ENCODE data around the gene GBX2. TPM values are rescaled to one million over a fixed set of nuclear protein-coding genes. Genes with fewer than 3 reads are reported as not detected.

Gene GBX2
- polyA plus RNA-seq, 3 donors = not detected

- 79 to 92% (median 91%) methylated on average over 12 of the region's 12 CpGs for WGBS, 3 donors
- no peak overlapping the region for H3K27ac ChIP-seq (ENCODE audit: low read depth, low read length)
These were observed 26.6 kb upstream of the GBX2 start for GRCh38 chr2:236194786-236195185.

GRCh38 chr2:236193026-236193425 is 24.8 kb upstream of the GBX2 start:
- no peak overlapping the region for H3K27ac ChIP-seq (ENCODE audit: low read depth, low read length)
- WGBS, 3 donors = 73 to 81% (median 79%) methylated on average over 10 of the region's 10 CpGs

- no peak overlapping the region for H3K27ac ChIP-seq (ENCODE audit: low read depth, low read length)
- WGBS, 3 donors = 90 to 92% (median 91%) methylated on average over 2 of the region's 2 CpGs
These were observed 22.5 kb upstream of the GBX2 start for GRCh38 chr2:236190674-236191073.

- no peak overlapping the region for H3K27ac ChIP-seq (ENCODE audit: low read depth, low read length)
- WGBS, 3 donors = 91 to 95% (median 95%) methylated on average over 4 of the region's 4 CpGs
These were observed 16.5 kb upstream of the GBX2 start for GRCh38 chr2:236184701-236185100.

GRCh38 chr2:236180831-236181453 is 12.8 kb upstream of the GBX2 start:
- WGBS, 3 donors = 16 to 22% (median 19%) methylated on average over 9 of the region's 9 CpGs

DNA sequence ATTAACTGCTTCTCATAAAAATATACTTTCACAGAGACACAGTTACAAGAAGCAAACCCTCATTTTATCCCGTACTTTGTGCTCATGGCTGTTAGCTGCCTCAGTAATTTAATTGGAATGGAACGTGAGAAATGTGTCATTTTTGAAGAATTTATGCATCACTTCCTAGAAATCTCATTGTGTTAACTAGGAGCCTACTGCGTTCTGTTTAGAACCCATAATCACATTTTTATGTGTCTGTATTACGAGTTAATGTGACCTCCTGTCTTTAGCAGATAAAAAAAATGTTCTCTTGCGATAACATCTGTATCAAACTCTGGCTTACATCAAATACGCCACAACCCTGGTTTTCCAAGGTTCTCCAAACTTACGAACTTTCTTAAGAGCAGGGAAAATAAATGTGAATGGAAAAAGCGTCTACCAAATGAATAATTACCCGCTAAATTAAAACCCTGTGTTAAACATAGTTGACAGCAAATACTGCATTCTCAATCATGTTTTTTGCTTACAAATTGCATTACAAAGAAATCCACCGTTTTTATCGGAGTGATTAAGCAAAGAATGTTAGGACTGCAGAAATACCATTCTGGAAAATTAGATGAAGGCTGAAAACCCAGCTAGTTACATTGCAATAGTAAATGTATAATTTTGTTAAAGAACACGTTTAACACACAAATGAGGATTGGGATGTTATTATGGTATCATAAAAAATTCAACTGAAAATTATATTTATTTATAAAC is 12.1 kb upstream of the GBX2 start:
- no peak overlapping the region for H3K27ac ChIP-seq (ENCODE audit: low read depth, low read length)
- 21 to 23% (median 22%) methylated on average over 12 of the region's 12 CpGs for WGBS, 3 donors

More at GRCh38 chr2:236180831-236181453, 12.8 kb upstream of the GBX2 start:
- H3K27ac ChIP-seq (ENCODE audit: low read depth, low read length) = no peak overlapping the region

DNA sequence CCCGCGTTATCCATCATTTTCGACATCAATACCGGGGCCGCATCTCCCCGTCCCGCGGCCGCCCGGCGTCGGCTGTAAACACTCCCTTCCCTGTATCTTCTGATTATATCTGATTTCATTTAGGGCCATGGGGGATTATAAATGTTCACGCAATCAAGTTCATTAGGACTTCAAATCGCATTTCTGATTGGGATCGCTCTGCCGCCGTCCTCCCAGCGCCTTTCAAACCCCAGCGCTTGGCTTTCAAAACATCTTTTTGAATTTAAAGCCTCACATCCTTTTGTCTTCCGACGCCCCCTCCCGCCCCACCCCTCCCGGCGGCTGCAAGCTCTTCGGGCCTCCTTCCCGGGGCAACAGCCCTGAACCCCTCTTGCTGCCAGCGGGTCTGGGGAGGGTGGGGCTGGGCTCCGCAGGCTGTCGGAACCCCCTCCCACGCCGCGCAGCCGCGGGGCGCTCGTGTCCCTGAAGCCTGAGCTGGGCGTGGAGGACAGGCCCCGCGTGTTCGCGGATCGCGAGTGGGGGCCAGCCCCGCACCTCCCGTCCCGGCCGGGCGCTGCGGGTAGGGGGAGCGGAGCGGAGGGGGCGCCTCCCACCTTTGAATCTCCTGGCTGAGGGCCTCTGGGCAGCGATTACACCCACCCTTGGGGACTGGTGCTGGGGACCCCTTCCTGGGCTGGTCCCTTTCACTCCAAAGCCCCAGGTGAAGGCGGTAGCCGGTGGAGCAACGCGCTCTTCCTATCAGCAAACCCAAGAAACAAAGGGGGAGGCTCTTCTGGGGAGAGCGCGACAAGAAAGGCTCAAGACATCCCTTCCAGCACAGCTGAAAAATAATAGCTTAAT is 11.3 kb upstream of the GBX2 start:
- WGBS, 3 donors = 4 to 8% (median 7%) methylated on average over 54 to 59 of the region's 59 CpGs
- no peak overlapping the region for H3K27ac ChIP-seq (ENCODE audit: low read depth, low read length)

DNA sequence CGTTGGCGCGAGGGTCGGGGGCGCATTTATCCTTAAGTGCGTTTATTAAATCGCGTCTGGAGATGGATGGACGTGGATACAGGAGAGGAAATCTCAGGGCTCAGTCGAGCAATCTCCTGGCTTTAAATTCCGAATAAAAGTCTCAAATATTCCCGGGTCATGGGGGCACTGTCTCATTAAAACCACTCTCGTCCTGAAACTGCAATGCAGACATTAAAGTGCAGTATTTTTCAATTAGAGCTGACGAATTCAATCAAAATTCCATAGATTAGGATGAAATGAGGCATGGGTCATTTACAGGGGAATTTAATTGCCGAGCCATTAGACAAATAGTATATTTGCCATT is 10.7 kb upstream of the GBX2 start:
- H3K27ac ChIP-seq (ENCODE audit: low read depth, low read length) = no peak overlapping the region
- 6% methylated on average over 15 of the region's 15 CpGs for WGBS, 3 donors

- 3 to 4% (median 4%) methylated on average over 62 to 65 of the region's 65 CpGs for WGBS, 3 donors
- no peak overlapping the region for H3K27ac ChIP-seq (ENCODE audit: low read depth, low read length)
These were observed 10.0 kb upstream of the GBX2 start for GRCh38 chr2:236177967-236178889.

GRCh38 chr2:236177604-236177966 is 9.4 kb upstream of the GBX2 start:
- H3K27ac ChIP-seq (ENCODE audit: low read depth, low read length) = no peak overlapping the region
- 7 to 10% (median 9%) methylated on average over 20 of the region's 20 CpGs for WGBS, 3 donors

DNA sequence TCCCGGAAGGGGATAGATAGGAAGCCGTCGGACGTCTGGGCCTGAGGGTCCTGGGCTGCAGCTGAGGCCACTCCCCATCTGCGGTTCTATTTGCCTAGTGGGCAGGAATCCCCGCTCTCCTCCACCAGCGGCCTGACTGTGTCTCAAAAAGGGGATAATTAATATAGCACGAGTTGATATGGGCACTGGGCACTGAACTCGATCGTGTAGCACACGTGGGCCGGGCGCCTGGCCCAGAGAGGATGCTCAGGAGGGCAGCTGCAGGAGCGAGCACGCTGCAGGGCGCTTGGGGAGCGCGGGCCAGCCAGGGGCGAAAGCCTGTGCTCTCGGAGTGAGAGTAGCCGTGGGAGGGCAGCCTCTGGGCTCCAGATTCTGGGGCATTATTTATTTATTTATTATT is 8.8 kb upstream of the GBX2 start:
- WGBS, 3 donors = 43 to 53% (median 50%) methylated on average over 21 of the region's 21 CpGs
- no peak overlapping the region for H3K27ac ChIP-seq (ENCODE audit: low read depth, low read length)

DNA sequence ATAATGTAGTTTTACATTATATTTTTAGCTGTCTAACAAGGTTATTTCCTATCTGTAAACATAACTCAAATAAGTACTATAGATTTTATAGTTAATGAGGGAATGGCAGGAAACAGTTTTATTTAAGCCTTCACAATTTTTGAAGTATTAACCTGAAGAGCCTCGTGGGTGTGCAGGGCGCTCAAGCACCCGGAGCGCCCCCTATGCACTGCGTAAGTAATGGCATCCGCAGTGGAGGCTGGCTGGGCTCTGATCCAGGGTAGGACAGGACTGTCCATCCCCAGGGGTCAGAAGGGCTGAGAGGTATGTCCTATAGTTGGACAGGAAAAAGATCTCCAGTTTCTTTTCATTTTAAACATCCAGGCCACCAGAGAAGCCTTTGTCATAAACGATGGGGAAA is 8.2 kb upstream of the GBX2 start:
- no peak overlapping the region for H3K27ac ChIP-seq (ENCODE audit: low read depth, low read length)
- WGBS, 3 donors = 10 to 23% (median 13%) methylated on average over 7 of the region's 7 CpGs

DNA sequence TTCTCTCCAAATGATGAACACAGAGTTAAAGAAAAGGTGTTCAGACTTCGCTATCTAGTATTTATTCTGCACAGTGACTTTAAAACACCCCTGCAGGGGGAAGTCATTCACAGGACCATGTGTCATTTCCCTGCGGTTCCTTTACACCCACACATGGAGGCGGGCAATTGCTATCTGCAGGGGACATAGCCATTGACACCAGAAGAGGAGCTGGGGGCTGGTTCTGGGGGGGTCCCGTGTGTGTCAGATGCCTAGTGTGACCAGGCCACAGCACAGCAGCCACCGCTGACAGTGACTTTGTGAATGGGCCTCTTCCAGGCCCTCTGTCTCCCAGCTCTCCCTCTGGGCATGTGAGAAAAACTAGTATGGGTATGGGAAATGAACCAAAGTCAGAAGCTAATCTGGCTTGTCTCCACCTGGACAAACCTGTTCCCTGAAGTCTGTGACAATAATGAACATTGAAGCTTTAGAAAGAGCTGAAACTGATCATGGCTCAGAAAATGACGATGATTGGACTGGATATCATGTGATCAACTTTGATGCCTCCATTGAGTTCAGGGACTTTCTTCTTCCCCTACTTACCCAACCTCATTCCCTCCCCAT is 7.5 kb upstream of the GBX2 start:
- no peak overlapping the region for H3K27ac ChIP-seq (ENCODE audit: low read depth, low read length)
- 43 to 54% (median 46%) methylated on average over 6 of the region's 6 CpGs for WGBS, 3 donors

DNA sequence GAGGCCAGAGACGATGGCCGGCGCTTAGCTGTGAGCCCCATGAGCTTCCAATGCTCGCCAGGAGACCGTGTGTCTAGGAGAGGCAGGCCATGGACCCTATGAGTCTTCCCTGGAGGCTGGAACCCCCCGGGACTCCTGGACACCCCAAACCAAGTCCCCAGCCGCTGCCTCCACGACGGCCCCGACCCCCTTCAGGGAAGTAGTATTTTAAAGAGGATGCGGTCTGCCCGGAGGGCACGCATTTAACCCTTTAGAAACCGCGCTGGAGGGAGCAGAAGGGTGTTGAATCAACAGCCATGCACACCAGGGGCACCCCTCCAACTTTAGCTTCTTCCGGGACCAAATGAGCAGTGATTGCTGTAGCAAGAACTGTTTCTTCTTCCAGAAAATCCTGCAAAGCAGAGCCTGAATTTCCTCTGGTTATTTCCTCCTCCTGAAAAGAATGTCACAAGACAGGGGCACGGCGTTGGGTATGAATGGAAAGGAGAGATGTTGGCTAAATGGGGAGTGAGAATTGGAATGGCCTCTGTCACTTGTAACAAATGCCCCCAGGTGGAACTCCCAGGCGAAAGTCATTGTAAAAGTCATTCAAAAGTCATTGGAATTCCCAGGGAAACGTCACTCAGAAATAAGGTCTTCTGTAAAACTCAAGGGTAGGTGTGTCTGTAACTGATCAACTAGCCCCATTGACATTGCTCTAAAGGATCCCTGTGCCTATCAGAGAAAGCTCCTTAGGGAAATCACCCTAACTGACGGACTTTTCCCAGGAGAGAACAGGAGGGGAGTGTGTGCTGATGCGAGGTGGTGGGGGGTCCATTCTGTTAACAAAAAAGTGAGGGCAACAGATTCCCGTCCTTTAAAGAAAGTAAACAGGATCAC is 5.8 kb upstream of the GBX2 start:
- H3K27ac ChIP-seq (ENCODE audit: low read depth, low read length) = no peak overlapping the region
- 2 to 11% (median 8%) methylated on average over 22 to 23 of the region's 23 CpGs for WGBS, 3 donors

GRCh38 chr2:236173036-236173728 is 5.0 kb upstream of the GBX2 start:
- 2 to 7% (median 5%) methylated on average over 59 to 62 of the region's 62 CpGs for WGBS, 3 donors
- no peak overlapping the region for H3K27ac ChIP-seq (ENCODE audit: low read depth, low read length)

DNA sequence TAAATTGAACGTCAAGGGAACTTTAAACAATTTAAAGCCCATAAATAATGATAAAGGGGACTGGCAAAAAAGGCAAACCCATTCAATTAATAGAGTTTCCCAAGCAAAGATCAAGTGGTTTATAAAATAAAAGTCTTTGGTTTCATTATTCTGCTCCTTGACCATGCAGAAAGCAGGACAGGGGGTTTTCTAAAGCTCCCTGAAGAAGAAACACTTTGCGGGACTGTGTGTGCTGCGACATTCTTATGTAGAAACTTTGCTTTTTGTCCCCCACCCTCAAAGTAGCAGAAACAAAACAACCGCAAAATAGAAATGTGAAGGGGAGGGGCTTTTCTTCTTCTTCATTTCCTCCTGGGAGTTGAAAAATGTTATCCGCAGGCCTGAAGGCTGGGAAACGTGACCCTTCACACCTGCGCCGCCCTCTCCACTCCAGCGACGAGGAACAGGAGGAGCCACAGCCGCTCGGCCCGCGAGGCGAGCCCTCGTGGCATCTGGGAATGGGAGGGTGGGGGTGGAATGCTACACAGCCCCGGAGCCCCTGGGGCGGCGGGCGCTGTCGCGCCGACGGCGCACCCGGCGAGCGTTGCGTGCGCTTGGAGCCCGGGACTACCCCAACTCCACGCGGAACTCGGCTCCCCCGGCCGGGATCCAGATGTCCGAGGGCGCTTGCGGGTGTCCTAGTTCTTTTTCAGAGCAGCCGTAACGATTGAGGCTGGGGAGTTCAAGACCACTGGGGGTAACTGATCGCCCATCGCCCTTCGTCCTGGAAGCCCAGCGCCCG is 4.3 kb upstream of the GBX2 start:
- no peak overlapping the region for H3K27ac ChIP-seq (ENCODE audit: low read depth, low read length)
- WGBS, 3 donors = 3 to 8% (median 6%) methylated on average over 46 of the region's 46 CpGs

All from adipose tissue (tissue), 3 donors.